HG02571 (cell line): ENCODE results near the gene HYPK.
"Not testable (repeated sequence)": the region's sequence is repeated elsewhere in the genome, so short reads cannot be mapped to it uniquely, and the experiment has no call there.

Experiments used
- ATAC-seq: cut with Tn5 transposase; IDR thresholded peaks from one replicate; pipeline ENCODE4 v1.9.1; 2021; ENCODE audit warnings: mild to moderate bottlenecking, moderate library complexity; ENCODE audit not compliant: unreplicated experiment

HYPK gene

GRCh38 chr15:43795197-43795596 is 5.2 kb upstream of the HYPK start:
- ATAC-seq = no peak

GRCh38 chr15:43795997-43796396 is 4.4 kb upstream of the HYPK start:
- no peak for ATAC-seq

GRCh38 chr15:43796566-43796965 is 3.8 kb upstream of the HYPK start:
- no peak for ATAC-seq

GRCh38 chr15:43799209-43799944 is 1.0 kb upstream of the HYPK start:
- no peak for ATAC-seq

- ATAC-seq = no peak
These were observed 484 bp upstream of the HYPK start, which contains the start of gene SERINC4 for GRCh38 chr15:43799945-43800285. Gene SERINC4 (minus strand): TSS chr15:43800220. CDS start chr15:43799986, 234 bp downstream.

- not testable (repeated sequence) for ATAC-seq
These were observed 2.3 kb downstream of the HYPK start for GRCh38 chr15:43802676-43803075.

- no peak for ATAC-seq
These were observed 8.1 kb downstream of the HYPK start for GRCh38 chr15:43808435-43808950.

- ATAC-seq = no peak
These were observed 8.7 kb downstream of the HYPK start for GRCh38 chr15:43808960-43809678.

- ATAC-seq = not testable (repeated sequence)
These were observed 14.7 kb downstream of the HYPK start for GRCh38 chr15:43815064-43815463.

- no peak for ATAC-seq
These were observed 21.1 kb downstream of the HYPK start for GRCh38 chr15:43821505-43821904.

GRCh38 chr15:43824302-43825246 is 24.2 kb downstream of the HYPK start, which contains the start of gene MFAP1:
Gene MFAP1 (minus strand): TSS chr15:43824690. CDS start chr15:43824569, 121 bp downstream.
- peak; percentile 75 for ATAC-seq

GRCh38 chr15:43825305-43825704 is 24.9 kb downstream of the HYPK start:
- ATAC-seq = not testable (repeated sequence)

- ATAC-seq = no peak
These were observed 25.7 kb downstream of the HYPK start for GRCh38 chr15:43826029-43826507.

GRCh38 chr15:43826508-43827341 is 26.3 kb downstream of the HYPK start, which contains the start of gene WDR76:
Gene WDR76 (plus strand): TSS chr15:43827002. CDS start chr15:43827033, 31 bp downstream.
- peak; percentile 59 for ATAC-seq

- no peak for ATAC-seq
These were observed 27.8 kb downstream of the HYPK start for GRCh38 chr15:43828061-43828657.

- not testable (repeated sequence) for ATAC-seq
These were observed 29.6 kb downstream of the HYPK start for GRCh38 chr15:43829951-43830540.

GRCh38 chr15:43830691-43831275 is 30.4 kb downstream of the HYPK start:
- not testable (repeated sequence) for ATAC-seq

- ATAC-seq = not testable (repeated sequence)
These were observed 31.2 kb downstream of the HYPK start for GRCh38 chr15:43831519-43832052.
